Anterior cingulate cortex (tissue), 58 donors: ENCODE data around the gene COL24A1.
A peak's percentile ranks its signal among the peaks of the same experiment; 100 is the strongest.
"Not testable (repeated sequence)": the region's sequence is repeated elsewhere in the genome, so short reads cannot be mapped to it uniquely, and the experiment has no call there.

Experiments
- DNase-seq, 58 donors: peaks; one replicate each; lab custom pipeline; 2025; lab: John Stamatoyannopoulos, UW

Gene COL24A1

DNA sequence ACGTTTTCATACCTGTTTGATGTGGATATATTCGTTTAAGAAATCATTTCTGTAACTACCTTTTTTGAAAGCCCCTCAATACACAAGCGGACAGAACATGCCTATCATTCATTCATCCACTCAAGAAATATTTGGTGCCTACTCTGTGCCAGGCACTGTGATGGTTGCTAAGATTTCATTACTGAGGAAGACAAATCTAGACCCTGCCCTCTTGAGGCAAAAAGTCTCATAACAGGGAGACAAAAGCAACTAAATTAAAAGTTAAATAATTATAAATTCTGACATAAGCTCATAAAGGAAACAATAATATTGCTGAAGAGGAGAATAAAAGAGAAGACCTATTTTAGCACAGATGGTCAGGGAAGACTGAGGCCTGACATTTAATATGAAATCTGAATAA lies 244.8 kb downstream of the COL24A1 start:
- DNase-seq = no peak

DNA sequence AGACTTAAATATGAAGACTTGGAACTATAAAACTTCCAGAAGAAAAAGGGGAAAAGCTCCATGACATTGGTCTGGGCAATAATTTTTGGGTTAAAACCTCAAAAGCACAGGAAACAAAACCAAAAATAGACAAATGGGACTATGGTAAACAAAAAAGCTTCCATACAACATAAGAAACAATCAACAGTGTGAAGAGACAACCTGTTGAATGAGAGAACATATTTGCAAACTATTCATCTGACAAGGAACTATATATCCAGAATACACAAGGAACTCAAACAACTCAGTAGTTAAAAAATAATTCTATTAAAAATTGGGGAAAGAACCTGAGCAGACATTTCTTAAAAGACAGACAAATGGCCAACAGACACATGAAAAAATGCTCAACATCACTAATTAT lies 255.7 kb downstream of the COL24A1 start:
- no peak for DNase-seq

DNA sequence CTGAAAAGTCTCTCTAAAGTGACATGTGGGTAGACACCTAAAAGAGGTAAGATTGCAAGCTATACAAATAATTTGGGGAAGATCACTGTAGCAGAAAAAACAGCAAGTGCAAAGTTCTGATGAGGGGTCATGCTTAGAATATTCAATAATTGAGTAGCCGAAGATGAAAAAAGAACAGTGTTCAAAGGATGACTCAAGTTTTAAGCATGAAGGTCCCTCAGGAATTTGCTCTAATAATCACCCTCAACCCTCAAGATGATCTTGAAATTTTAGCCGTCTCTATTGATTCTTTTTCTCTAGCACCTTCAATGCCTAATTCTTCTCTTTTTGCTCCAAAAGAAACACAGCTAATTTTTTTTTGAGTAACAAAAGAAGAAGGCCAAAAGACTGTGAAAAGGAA lies 257.7 kb downstream of the COL24A1 start:
- DNase-seq = no peak

DNA sequence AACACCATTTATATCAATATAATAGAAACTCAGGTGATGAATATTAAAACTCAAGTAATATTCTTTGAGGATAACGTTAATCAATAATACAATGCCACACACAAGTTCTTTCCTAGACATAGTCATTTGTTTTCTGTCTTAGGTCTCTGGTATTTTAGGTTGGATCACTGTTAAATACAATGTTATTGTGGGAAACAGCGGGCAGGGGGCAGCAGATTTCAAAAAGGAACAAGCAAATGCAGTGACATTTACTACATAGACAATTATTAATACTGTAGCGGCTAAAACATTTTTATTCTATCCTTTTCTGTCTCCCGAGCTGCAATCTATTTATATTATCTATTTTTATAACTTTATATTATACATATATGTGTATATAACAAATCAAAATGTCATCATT lies 261.9 kb downstream of the COL24A1 start:
- peak in 2 of 58 donors; percentile 0 to 1 for DNase-seq

DNA sequence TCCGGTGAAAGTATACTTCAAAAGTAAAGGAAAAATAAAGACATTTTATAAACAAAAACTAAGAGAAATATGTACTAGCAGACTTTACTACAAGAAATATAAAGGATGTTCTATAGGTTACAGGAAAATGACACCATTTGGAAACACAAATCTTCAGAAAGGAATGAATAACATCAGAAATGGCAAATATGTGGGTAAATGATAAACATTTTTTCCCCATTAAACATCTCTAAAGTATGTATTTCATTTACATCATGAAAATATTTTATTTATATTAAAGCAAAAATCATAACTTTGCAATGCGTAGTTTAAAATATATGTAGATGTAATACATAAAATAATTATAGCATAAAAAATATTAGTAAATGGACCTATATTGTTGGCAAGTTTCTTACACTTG lies 264.2 kb downstream of the COL24A1 start:
- DNase-seq = no peak

DNA sequence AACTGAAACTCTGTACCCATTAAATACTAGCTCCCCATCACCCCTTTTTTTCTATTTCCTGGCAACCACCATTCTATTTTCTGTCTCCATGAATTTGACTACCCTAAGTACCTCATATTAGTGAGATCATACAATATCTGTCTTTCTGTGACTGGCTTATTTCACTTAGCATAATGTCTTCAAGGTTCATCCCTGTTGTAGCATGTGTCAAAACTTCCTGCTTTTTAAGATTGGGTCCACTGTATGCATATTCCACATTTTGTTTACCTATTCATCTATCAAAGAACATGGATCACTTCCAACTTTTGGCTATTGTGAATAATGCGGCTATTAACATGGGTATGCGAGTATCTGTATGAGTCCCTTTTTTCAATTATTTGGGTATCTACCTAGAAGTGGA lies 266.7 kb downstream of the COL24A1 start:
- no peak for DNase-seq

DNA sequence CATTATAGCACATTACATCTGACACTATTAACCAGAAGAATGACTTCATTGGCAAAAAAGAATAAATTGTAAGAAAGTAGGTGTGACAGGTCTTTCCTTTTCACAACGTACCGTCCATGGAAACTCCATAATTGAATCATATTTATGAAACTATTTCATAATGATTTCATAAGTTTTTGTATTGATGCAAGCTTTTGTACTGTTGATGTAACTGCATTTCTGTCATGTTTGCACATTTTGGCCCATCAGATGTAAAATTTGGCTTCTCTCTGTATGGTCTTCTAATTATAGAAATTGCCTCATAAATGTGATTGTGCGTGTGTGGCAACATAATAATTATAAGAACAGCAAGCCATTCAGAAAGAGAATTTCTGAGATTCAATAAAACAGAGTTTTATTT lies 267.7 kb downstream of the COL24A1 start:
- no peak for DNase-seq

DNA sequence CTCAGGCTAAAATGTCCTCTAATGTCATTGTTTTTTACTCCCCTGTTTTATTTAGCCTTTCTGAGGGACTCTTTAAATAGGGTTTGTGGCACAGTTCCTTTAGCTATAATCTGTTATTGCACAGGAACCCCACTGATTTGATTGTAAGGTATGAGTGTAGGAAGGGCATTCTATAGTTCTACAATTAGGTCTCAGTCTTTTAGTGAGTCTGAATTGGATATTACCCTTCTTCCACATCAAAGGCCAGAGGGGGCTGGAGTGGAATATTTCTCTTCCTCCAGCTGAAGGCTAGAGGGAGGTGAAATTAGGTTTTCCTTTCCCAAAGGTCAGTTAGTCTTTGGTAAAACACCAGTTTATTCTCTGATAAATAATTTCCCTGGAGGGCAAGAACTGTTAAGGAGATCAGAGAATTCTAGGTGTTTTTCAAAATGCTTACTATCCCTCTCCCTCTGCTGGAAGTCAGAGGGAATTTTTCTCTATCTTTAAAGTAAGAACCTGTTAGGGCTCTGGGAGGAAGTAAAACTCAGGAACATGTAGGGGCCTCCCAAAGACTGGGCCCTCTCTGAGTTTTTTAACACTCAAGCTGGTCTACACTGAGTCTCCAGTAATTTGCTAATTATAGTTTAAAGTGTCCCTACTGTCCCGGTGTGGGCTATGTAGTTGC lies 272.1 kb downstream of the COL24A1 start:
- no peak for DNase-seq

DNA sequence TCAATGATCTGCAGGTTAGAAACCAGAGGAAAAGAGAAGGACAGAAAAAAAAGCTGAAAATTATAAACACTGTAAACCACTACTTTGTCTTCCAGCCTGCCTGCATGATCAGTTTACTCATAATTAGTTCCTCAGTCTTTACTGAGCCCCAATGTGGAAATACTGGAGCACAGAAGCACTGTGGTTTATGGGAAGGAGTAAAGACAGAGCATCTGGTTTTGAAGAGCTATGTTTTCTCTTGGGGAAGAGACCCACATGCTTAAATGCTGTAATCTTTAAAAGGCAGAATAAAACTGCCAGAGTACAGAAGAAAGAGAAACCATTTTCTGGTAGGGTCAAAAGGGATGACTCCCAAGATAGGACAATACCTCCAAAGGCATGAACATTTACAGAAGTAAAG lies 289.4 kb downstream of the COL24A1 start:
- no peak for DNase-seq

DNA sequence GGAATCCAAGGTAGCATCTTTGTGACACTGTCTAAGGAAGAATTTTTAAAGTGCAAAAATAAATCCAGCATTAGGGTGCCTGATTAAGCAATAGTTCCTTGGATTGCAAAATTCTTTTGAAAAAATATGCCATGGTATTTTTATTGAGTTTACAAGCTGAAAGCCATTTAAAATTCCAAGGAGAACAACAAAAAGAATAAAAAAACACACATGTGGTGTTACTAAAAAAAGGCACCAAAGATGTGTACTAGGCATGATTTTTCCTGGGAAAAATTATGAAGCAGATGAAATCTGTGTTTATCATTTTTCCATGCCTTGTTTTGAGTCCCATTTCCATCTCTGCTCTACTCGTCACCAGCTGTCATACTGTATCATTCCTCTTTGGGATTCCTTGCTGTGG lies 291.4 kb downstream of the COL24A1 start:
- no peak for DNase-seq

DNA sequence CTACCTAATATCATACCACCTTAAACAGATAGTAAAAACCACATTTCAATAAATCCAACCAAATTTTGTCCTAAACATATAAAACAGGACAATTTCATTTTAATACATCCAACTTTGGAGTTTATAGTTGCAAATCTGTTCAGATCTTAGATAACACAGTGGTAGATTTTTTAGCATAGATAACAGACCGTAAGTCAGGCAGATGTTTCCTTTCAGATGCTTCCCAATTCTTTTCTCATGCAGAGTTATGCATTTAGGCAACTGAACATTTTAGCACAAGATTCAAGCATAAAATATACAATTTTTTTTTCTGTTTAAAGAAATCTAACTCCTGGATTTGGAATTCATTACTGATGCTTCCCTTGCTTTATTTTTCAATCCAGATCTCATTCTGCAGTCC lies 291.8 kb downstream of the COL24A1 start:
- DNase-seq = no peak

DNA sequence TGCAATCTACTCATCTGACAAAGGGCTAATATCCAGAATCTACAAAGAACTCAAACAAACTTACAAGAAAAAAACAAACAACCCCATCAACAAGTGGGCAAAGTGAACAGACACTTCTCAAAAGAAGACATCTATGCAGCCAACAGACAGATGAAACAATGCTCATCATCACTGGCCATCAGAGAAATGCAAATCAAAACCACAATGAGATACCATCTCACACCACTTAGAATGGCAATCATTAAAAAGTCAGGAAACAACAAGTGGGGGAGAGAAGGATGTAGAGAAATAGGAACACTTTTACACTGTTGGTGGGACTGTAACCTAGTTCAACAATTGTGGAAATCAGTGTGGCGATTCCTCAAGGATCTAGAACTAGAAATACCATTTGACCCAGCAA lies 292.9 kb downstream of the COL24A1 start:
- DNase-seq = not testable (repeated sequence)

DNA sequence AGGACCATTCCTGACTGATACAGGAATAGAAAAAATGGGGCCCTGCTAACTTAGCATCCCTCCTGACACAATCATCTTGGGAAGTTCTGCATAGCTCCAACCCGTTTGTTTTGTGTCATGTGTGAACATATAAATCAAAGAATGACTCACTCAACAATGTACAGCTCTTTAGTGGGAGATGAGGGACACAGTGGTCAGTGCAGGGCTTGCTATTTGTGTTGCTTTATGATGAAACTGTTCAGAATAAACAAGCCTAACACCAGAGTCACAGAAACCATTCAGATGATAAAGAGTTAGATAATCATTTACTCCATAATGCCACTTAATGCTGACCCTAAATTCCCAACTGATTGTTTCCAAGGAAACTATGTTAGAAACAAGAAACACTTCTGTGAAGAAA lies 294.1 kb downstream of the COL24A1 start:
- DNase-seq = no peak

DNA sequence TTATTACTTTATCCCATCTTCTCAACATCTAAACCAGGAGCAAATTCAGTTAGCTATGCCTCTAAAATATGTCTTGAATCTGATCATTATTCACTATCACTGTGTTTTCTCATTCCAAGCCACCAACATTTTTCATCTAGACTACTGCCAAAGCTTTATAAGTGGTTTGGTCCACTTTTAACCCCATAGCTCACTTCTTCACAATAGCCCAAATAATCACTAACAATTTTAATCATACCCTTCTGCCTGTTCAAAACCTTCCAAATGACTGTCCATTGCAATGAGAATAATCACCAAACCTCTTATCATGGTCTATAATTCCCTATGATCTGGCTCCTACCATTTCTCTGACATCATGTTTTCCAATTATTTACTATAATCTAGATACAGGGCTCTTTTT lies 298.6 kb downstream of the COL24A1 start:
- no peak for DNase-seq

DNA sequence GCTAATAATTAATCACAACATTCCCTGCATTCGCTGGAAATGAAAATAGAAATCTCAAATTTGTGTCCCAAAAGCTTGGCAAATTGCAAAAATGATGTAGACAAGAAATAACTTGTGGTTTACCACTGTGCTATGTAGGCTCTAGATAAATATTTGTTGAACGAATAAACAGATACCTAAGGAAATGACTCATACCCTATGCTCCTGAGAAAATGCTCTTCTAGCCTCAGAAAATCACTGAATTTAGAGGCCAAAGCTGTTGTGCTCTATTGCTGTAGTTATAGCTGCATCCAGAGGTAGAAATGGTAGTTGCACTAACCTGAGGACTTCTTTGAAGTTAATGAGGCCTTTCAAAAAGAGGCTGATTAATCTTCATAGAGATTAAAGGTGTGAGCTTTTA lies 306.3 kb downstream of the COL24A1 start:
- DNase-seq = no peak

DNA sequence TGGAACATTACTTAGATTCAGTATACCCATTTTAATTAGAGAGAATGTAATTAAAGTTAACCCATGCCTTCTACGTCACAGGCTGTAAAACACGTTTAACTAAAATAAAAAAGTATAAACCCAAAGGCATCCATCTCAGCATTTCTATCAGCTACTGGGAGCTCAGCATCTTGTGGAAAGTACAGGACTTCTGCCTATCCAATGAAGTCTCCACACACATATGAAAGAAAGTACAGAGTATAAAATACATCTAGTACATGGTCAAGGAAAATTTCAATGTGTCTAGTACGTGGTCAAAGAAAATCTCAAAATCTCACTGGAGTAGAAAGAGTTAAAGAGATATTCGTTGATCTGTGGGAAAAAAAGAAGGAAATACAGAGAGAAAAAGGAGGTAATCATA lies 306.9 kb downstream of the COL24A1 start:
- no peak for DNase-seq

DNA sequence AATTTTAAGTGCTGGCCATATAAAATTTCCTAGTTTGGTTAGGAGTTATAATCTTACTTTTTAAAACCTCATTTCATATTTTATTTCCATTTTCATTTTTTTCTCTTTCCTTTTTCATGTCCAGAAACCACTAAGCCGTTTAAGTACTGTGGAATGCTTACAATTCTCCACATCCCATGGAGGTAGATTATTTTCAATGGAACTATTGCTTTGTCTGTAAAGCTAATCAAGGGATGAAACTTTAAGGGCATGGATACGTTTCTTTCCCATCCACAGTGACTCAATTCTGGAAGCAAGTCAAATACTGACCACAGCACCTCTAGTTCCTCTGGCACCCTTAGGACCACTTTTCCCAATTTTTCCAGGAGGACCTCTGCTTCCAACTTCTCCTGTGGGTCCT lies 309.2 kb downstream of the COL24A1 start:
- no peak for DNase-seq

DNA sequence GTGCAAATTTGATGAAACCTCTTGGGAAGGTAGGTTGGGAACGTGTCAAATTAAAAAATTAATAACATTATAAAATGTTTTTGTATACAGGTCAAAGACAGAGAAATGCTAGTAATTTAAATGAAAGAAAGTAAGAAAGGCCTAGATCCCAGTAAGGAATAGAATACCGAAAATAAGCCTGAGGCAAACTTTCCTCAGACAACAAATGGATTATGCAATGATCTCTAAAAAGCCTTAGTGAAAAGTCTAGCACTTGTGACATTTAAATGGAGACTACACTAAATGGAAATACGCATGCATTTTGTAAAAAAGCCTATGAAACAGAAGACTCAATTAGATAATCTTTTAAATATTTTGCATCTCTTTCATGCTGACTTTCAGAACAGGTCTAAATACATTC lies 309.9 kb downstream of the COL24A1 start:
- no peak for DNase-seq

DNA sequence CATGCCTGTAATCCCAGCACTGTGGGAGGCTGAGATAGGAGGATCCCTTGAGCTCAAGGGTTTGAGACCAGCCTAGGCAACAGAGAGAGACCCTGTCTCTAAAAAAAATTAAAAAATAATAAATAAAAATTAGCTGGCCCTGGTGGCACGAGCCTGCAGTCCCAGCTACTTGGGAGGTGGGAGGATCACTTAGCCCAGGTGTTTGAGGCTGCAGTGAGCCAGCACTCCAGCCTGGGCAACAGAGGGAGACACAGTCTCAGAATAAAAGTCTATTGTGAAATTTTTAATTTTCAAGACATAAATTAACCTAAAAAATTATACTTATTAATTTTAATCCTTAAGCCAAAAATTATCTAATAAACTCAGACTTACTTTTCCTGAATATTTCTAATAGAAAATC lies 317.1 kb downstream of the COL24A1 start:
- DNase-seq = no peak

DNA sequence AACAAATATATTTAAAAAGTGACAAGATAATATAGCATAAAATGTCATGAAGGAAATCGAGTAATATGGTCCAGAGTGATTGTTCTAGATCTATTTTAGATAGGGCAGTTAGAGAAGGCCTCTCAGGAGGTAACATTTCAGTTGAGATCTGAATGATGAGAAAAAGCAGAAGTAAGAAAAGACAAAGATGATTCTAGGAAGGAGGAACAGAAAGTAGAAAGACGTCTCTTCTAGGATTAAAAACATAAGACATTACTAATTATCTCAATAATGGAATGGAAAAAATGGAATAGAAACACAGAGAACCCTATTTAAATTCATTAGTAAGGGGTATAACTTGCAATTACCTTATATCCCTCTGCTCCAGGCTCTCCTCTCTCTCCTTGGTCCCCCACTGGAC lies 318.3 kb downstream of the COL24A1 start:
- no peak for DNase-seq

DNA sequence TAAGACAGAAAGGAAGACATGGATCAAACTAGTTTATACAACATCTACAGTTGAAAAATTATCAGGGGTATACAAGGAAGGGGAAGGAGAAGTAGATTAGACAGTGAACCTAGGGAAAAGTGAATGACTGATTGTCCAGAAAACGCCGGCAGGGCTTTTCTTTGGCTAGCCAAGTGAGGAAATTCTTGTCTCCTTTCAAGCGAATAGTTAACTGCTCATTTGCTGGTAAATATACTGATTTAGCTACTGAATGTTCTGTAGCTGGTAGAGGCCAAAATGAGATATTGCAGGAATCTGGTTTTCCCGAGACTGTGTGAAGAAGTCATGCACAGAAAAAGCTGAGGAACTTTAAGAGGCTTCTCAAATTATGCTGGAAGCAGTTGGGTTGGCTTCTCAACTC lies 319.8 kb downstream of the COL24A1 start:
- DNase-seq = no peak

DNA sequence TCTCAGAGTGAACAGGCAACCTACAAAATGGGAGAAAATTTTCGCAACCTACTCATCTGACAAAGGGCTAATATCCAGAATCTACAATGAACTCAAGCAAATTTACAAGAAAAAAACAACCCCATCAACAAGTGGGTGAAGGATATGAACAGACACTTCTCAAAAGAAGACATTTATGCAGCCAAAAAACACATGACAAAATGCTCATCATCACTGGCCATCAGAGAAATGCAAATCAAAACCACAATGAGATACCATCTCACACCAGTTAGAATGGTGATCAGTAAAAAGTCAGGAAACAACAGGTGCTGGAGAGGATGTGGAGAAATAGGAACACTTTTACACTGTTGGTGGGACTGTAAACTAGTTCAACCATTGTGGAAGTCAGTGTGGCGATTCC lies 323.4 kb downstream of the COL24A1 start:
- DNase-seq = not testable (repeated sequence)

DNA sequence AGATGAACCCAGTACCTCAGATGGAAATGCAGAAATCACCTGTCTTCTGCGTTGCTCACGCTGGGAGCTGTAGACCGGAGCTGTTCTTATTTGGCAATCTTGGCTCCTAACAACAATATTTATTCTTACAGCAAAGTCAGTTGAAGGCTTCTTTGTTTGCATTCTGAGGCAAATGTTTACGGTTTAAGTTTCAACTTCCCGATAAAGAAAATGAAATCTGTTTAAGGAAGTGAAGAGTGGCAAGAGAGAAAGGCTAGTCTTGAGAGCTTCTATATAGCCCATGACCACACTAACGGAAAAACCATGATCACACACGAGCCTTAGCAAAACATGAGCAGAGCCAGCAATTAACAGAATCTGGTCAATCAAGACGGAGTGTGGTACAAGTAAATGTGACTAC lies 325.7 kb downstream of the COL24A1 start:
- no peak for DNase-seq
